HG03135 (cell line): ENCODE measurements around the gene RNF207.
A peak's percentile ranks its signal among the peaks of the same experiment; 100 is the strongest.

Source experiments
- ATAC-seq: cut with Tn5 transposase; IDR thresholded peaks from one replicate; pipeline ENCODE4 v1.9.1; 2021; ENCODE audit warnings: mild to moderate bottlenecking, moderate library complexity; ENCODE audit not compliant: unreplicated experiment

RNF207 gene

GRCh38 chr1:6174621-6175410 lies 31.1 kb upstream of the RNF207 start:
- no peak for ATAC-seq

GRCh38 chr1:6175411-6175828 lies 30.5 kb upstream of the RNF207 start:
- ATAC-seq: no peak

GRCh38 chr1:6176779-6177178 lies 29.1 kb upstream of the RNF207 start:
- no peak for ATAC-seq

GRCh38 chr1:6177681-6178380 lies 28.1 kb upstream of the RNF207 start:
- ATAC-seq: no peak

- ATAC-seq: no peak
These were observed 27.0 kb upstream of the RNF207 start for GRCh38 chr1:6178751-6179563.

- no peak for ATAC-seq
These were observed 26.2 kb upstream of the RNF207 start for GRCh38 chr1:6179564-6180175.

- ATAC-seq: no peak
These were observed 25.6 kb upstream of the RNF207 start, which contains the start of gene CHD5 for GRCh38 chr1:6180268-6180706. Gene CHD5 (minus strand): TSS chr1:6180321. CDS start chr1:6180023, 298 bp downstream.

- no peak for ATAC-seq
These were observed 25.1 kb upstream of the RNF207 start for GRCh38 chr1:6180707-6181311.

- no peak for ATAC-seq
These were observed 24.6 kb upstream of the RNF207 start for GRCh38 chr1:6181347-6181770.

- ATAC-seq: no peak
These were observed 22.4 kb upstream of the RNF207 start for GRCh38 chr1:6183520-6183989.

- no peak for ATAC-seq
These were observed 21.7 kb upstream of the RNF207 start for GRCh38 chr1:6184083-6184783.

- no peak for ATAC-seq
These were observed 20.8 kb upstream of the RNF207 start for GRCh38 chr1:6185151-6185550.

GRCh38 chr1:6185635-6186382 lies 20.1 kb upstream of the RNF207 start:
- ATAC-seq: no peak

GRCh38 chr1:6188466-6188865 lies 17.5 kb upstream of the RNF207 start:
- ATAC-seq: no peak

GRCh38 chr1:6191968-6192367 lies 14.0 kb upstream of the RNF207 start:
- no peak for ATAC-seq

GRCh38 chr1:6197746-6198427 lies 8.0 kb upstream of the RNF207 start:
- ATAC-seq: no peak

GRCh38 chr1:6198646-6199297 lies 7.1 kb upstream of the RNF207 start:
- ATAC-seq: peak; percentile 38
